Cerebellar cortex (tissue), 1 donor: ENCODE data around the gene LRRC18.

ENCODE experiments used
- DNase-seq: peaks from one replicate; pipeline ENCODE4 v3.0.0-alpha.2; 2015; ENCODE audit warnings: low spot score

The LRRC18 gene

GRCh38 chr10:48939790-48940325, at the start of gene LRRC18:
TSS of gene LRRC18 (minus strand) at chr10:48939840. CDS start at chr10:48914155, 25,685 bp downstream.
- no peak for DNase-seq

GRCh38 chr10:48985621-48986158, 46.0 kb upstream of the LRRC18 start:
- DNase-seq = no peak

- DNase-seq = no peak
Measured at GRCh38 chr10:48983648-48984351, 44.2 kb upstream of the LRRC18 start.

- no peak for DNase-seq
Measured at GRCh38 chr10:48982584-48982983, 42.9 kb upstream of the LRRC18 start.

GRCh38 chr10:48981310-48981907, 41.8 kb upstream of the LRRC18 start:
- DNase-seq = peak; percentile 70

- DNase-seq = no peak
Measured at GRCh38 chr10:48978318-48978717, 38.7 kb upstream of the LRRC18 start.

GRCh38 chr10:48976196-48976595, 36.6 kb upstream of the LRRC18 start:
- peak; percentile 33 for DNase-seq

GRCh38 chr10:48974510-48975156, 35.0 kb upstream of the LRRC18 start:
- DNase-seq = no peak

GRCh38 chr10:48973065-48973464, 33.4 kb upstream of the LRRC18 start:
- no peak for DNase-seq

- no peak for DNase-seq
Measured at GRCh38 chr10:48970654-48971053, 31.0 kb upstream of the LRRC18 start.

- DNase-seq = no peak
Measured at GRCh38 chr10:48970046-48970445, 30.4 kb upstream of the LRRC18 start.

GRCh38 chr10:48968036-48968435, 28.4 kb upstream of the LRRC18 start:
- no peak for DNase-seq

- DNase-seq = no peak
Measured at GRCh38 chr10:48965460-48965859, 25.8 kb upstream of the LRRC18 start.

- no peak for DNase-seq
Measured at GRCh38 chr10:48964038-48964437, 24.4 kb upstream of the LRRC18 start.

- DNase-seq = no peak
Measured at GRCh38 chr10:48958598-48959190, 19.1 kb upstream of the LRRC18 start.

GRCh38 chr10:48957361-48958151, 17.9 kb upstream of the LRRC18 start:
- no peak for DNase-seq

- DNase-seq = no peak
Measured at GRCh38 chr10:48951707-48952106, 12.1 kb upstream of the LRRC18 start.

GRCh38 chr10:48948470-48949037, 8.9 kb upstream of the LRRC18 start:
- no peak for DNase-seq

GRCh38 chr10:48947690-48948469, 8.2 kb upstream of the LRRC18 start:
- DNase-seq = no peak

- DNase-seq = no peak
Measured at GRCh38 chr10:48946891-48947500, 7.4 kb upstream of the LRRC18 start.
